ENCODE data around the gene CTNNA3. TPM values are rescaled to one million over a fixed set of nuclear protein-coding genes. Genes with fewer than 3 reads are reported as not detected.

CTNNA3 gene
- total and polyA plus RNA-seq, 2 donors from 2014 or later: 0.45 to 0.72 TPM

DNA sequence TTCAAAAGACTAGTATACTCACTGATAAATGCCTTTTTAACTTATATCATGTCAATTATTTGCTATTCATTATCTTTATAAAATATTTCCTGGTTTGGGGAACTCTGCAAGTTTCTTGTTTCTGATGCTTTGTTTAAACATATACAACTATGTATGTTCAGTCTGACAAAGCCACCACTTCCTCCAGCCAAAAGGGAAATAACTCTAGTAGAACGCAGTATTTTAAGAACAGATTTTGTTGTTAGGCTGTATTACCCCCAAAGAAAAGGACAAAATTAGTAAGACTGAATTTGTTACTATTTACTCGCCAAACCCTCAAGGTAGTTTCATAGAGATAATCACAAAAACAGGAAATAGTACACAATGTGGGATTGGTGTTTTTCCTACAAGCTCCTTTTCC, 691.3 kb downstream of the CTNNA3 start:
- H3K9ac ChIP-seq (ENCODE audit: low read length in 3 of 3): no peak overlapping the region
- H3K36me3 ChIP-seq (ENCODE audit: control insufficient read depth in 2 of 3, insufficient read depth in 3 of 3, low read length in 3 of 3): no peaks in the 10 kb centered on the region
- no peak overlapping the region for H3K4me3 ChIP-seq (ENCODE audit: low read length in 3 of 3)
- H3K9me3 ChIP-seq (ENCODE audit: control insufficient read depth in 2 of 3, insufficient read depth in 1 of 3, low read length in 3 of 3): no peaks in the 10 kb centered on the region
- intact Hi-C loops (cut with DNase I): no loop called here
- TF ChIP-seq, protein P1, sequence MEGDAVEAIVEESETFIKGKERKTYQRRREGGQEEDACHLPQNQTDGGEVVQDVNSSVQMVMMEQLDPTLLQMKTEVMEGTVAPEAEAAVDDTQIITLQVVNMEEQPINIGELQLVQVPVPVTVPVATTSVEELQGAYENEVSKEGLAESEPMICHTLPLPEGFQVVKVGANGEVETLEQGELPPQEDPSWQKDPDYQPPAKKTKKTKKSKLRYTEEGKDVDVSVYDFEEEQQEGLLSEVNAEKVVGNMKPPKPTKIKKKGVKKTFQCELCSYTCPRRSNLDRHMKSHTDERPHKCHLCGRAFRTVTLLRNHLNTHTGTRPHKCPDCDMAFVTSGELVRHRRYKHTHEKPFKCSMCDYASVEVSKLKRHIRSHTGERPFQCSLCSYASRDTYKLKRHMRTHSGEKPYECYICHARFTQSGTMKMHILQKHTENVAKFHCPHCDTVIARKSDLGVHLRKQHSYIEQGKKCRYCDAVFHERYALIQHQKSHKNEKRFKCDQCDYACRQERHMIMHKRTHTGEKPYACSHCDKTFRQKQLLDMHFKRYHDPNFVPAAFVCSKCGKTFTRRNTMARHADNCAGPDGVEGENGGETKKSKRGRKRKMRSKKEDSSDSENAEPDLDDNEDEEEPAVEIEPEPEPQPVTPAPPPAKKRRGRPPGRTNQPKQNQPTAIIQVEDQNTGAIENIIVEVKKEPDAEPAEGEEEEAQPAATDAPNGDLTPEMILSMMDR (IDR thresholded peaks at IDR 0.05; ENCODE audit: borderline replicate concordance, extremely low read depth, insufficient read depth): no peak
- no peak overlapping the region for H3K27ac ChIP-seq (ENCODE audit: low read depth in 2 of 2, low read length in 2 of 2)
- FAIRE-seq (no peak), DNase-seq (no peak)
- H3K27me3 ChIP-seq (ENCODE audit: control insufficient read depth, insufficient read depth, low read length): no peaks in the 10 kb centered on the region
- H3K4me1 ChIP-seq (ENCODE audit: control insufficient read depth in 2 of 3, insufficient read depth in 2 of 3, low read depth in 1 of 3, low read length in 3 of 3): no peaks in the 10 kb centered on the region

- Histone ChIP-seq H3K9ac (ENCODE audit: low read length in 3 of 3) (no peak overlapping the region), H3K4me3 (ENCODE audit: low read length in 3 of 3) (no peak overlapping the region), H3K4me1 (ENCODE audit: control insufficient read depth in 2 of 3, insufficient read depth in 2 of 3, low read depth in 1 of 3, low read length in 3 of 3) (no peaks in the 10 kb centered on the region), H3K27me3 (ENCODE audit: control insufficient read depth, insufficient read depth, low read length) (no peaks in the 10 kb centered on the region), H3K27ac (ENCODE audit: low read depth in 2 of 2, low read length in 2 of 2) (no peak overlapping the region), H3K9me3 (ENCODE audit: control insufficient read depth in 2 of 3, insufficient read depth in 1 of 3, low read length in 3 of 3) (no peaks in the 10 kb centered on the region), H3K36me3 (ENCODE audit: control insufficient read depth in 2 of 3, insufficient read depth in 3 of 3, low read length in 3 of 3) (no peaks in the 10 kb centered on the region)
- intact Hi-C loops (cut with DNase I): no loop called here
- FAIRE-seq (no peak), DNase-seq (no peak)
- TF ChIP-seq, protein P1 (IDR thresholded peaks at IDR 0.05; ENCODE audit: borderline replicate concordance, extremely low read depth, insufficient read depth): no peak
These were observed 696.0 kb downstream of the CTNNA3 start for GRCh38 chr10:66999762-67000545.

- Histone ChIP-seq H3K27ac (ENCODE audit: low read depth in 2 of 2, low read length in 2 of 2) (no peak overlapping the region), H3K4me1 (ENCODE audit: control insufficient read depth in 2 of 3, insufficient read depth in 2 of 3, low read depth in 1 of 3, low read length in 3 of 3) (no peaks in the 10 kb centered on the region), H3K9me3 (ENCODE audit: control insufficient read depth in 2 of 3, insufficient read depth in 1 of 3, low read length in 3 of 3) (no peaks in the 10 kb centered on the region), H3K36me3 (ENCODE audit: control insufficient read depth in 2 of 3, insufficient read depth in 3 of 3, low read length in 3 of 3) (no peaks in the 10 kb centered on the region), H3K4me3 (ENCODE audit: low read length in 3 of 3) (no peak overlapping the region), H3K27me3 (ENCODE audit: control insufficient read depth, insufficient read depth, low read length) (no peaks in the 10 kb centered on the region), H3K9ac (ENCODE audit: low read length in 3 of 3) (no peak overlapping the region)
- DNase-seq (no peak), FAIRE-seq (no peak)
- TF ChIP-seq, protein P1 (IDR thresholded peaks at IDR 0.05; ENCODE audit: borderline replicate concordance, extremely low read depth, insufficient read depth): no peak
- intact Hi-C loops (cut with DNase I): no loop called here
These were observed 699.0 kb downstream of the CTNNA3 start for GRCh38 chr10:66996996-66997395.

Measured in kidney (tissue), 14 donors.